Prostate gland (tissue), 2 donors: ENCODE measurements around the gene STK25.

ENCODE experiments used
- CTCF ChIP-seq, 4 experiments: fragments of 200-600 bp in 2 of 4; fragments of 450-650 bp in 2 of 4; sonication (generic) in 2 of 4; IDR thresholded peaks; 1 replicate in 3 of 4; 2 replicates in 1 of 4; pipeline ENCODE4 v1.5.1; 2016 to 2019; ENCODE audit warnings: antibody characterized with exemption in 4 of 4, mild to moderate bottlenecking in 2 of 4, moderate library complexity in 2 of 4
- POLR2AphosphoS5 ChIP-seq: sonication (generic); formaldehyde crosslinking; IDR thresholded peaks from one replicate; pipeline ENCODE4 v1.6.1; 2017; ENCODE audit warnings: antibody characterized with exemption

GRCh38 chr2:241522477-241522876 lies 14.1 kb upstream of the STK25 start:
- TF ChIP-seq CTCF (IDR thresholded peaks at IDR 0.05) = no peak
- TF ChIP-seq POLR2AphosphoS5 = no peak
